Activated naive CD8-positive, alpha-beta T cell (primary cell): Measurements from ENCODE around the gene NCF2.

Experiments used
- H3K27ac Mint-ChIP-seq: one replicate; pipeline ENCODE4 v1.8.0; 2021; ENCODE audit warnings: mixed read lengths
- H3K27me3 Mint-ChIP-seq: one replicate; pipeline ENCODE4 v1.8.0; 2021; ENCODE audit warnings: mixed read lengths
- H3K36me3 Mint-ChIP-seq: one replicate; pipeline ENCODE4 v1.8.0; 2021; ENCODE audit warnings: mixed read lengths
- H3K4me1 Mint-ChIP-seq: one replicate; pipeline ENCODE4 v1.8.0; 2021; ENCODE audit warnings: low read depth, mixed read lengths
- H3K4me3 Mint-ChIP-seq: one replicate; pipeline ENCODE4 v1.8.0; 2021; ENCODE audit warnings: mild to moderate bottlenecking, mixed read lengths
- H3K9me3 Mint-ChIP-seq: one replicate; pipeline ENCODE4 v1.8.0; 2021; ENCODE audit warnings: low read depth, mixed read lengths

Gene NCF2

DNA sequence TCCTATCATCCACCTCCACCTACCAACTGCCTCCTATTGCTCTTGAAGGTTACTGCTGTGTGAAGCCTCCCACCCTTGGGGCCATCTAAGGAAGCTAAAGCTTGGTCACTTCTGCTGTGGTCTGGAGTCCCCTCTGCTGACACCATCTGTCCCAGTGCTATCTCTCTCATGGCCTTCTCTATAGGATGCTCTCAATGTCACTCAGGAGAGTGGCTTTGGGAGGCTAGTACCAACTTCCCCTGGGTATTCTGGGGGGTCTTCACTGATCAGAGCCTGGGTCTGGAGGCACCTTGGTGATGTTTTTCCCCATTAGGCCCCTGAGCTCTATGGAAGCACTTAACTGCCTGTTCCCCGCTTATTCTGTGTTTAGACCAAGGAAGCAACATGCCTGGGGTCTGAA, 12.3 kb upstream of the NCF2 start:
- Mint-ChIP-seq H3K9me3 (no peaks in the 10 kb centered on the region), H3K4me3 (no peak overlapping the region), H3K27ac (no peak overlapping the region), H3K27me3 (peaks cover 4% of the 10 kb centered on the region), H3K36me3 (no peaks in the 10 kb centered on the region), H3K4me1 (peaks cover 5% of the 10 kb centered on the region)

DNA sequence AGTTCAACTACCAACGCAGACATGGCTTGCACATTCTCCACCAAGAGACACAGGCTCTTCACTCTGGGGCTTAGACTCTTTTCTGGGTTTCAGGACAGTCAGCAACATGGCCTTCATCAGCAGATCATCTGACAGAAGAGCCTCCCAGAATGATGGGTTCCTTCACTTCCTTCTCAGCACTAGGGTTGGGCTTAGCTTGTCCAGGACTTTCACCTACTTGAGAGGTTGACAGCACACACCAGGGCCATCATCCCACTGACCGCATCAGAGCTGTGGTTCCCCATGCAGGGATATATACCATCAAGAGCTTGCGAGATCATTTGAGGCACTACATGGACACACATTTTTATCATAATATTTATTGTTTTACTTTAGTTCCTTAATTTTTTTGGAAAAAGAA, 10.4 kb upstream of the NCF2 start:
- Mint-ChIP-seq H3K36me3 (no peaks in the 10 kb centered on the region), H3K4me1 (peaks cover 5% of the 10 kb centered on the region), H3K4me3 (no peak overlapping the region), H3K9me3 (no peaks in the 10 kb centered on the region), H3K27me3 (peaks cover 6% of the 10 kb centered on the region), H3K27ac (no peak overlapping the region)

DNA sequence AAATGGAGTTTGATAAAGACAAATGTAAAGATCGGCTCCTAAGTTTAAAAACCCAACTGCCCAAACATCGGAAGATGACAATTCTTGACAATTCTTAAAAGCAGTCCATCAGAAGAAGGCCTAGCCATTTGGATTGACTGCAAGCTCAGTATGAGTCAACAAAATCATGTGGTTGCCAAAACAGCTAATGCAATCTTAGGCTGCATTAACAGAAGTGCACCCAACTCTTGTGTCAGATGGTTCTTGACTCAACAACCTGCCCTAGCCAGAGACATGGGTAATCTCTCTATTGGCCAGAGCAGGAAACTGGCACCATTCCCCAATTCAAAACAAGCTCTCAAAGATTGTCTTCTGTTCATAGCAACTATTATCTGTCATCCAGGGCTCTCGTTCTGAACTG, 9.9 kb upstream of the NCF2 start:
- Mint-ChIP-seq H3K4me1 (peaks cover 5% of the 10 kb centered on the region), H3K27ac (no peak overlapping the region), H3K9me3 (no peaks in the 10 kb centered on the region), H3K4me3 (no peak overlapping the region), H3K27me3 (peaks cover 6% of the 10 kb centered on the region), H3K36me3 (no peaks in the 10 kb centered on the region)

DNA sequence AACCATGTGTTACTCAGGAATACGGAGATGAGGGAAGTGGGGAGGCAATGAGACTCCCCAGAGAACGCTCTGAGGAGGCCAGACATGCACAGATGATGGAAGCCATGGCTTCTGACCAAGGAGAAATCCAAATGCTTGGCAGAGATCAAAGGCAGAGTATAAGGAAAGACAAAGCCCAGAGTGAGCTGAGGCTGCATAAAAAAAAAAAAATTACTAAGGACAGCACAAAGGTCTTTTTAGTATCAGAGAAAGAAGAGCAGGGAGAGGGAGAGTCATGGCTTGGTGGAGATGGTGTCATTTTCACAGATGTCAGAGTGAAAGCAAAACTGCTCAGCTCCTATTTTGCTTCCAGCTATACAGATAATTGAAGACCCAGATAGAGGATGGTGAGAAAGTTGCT, 8.1 kb upstream of the NCF2 start:
- Mint-ChIP-seq H3K4me1 (peaks cover 3% of the 10 kb centered on the region), H3K4me3 (no peak overlapping the region), H3K27me3 (peaks cover 6% of the 10 kb centered on the region), H3K36me3 (no peaks in the 10 kb centered on the region), H3K27ac (no peak overlapping the region), H3K9me3 (no peaks in the 10 kb centered on the region)

DNA sequence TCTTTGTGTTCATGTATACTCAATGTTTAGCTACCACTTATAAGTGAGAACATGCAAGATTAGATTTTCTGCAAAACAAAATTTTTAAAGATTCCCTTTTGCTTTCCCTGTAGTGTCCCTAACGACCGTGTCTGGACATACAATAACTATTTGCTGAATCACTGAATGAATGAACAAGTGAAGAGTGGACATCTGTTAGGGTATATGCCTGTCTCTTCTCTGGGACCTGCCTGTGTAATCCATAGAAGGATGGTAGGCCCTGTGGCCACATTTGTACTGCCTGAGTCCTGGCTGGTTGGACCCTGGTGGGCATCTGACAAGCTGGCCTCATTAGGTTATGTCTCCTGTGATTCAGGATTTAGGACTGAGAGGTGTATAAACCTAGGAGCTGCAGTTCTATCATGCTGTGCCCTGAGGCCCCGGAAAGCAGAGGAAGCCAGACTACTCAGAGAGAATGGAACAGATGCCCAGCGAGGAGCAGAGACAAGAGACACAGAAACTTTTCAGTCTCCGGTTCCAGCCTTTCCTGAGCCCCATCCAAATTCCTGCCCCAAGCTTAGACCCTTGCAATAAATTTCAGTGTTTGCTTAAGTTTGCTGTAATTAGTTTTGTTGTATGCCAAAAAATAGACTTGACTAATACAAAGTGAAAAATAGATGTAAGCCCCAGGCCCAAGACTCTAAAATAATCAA, 7.5 kb upstream of the NCF2 start:
- Mint-ChIP-seq H3K4me3 (no peak overlapping the region), H3K9me3 (no peaks in the 10 kb centered on the region), H3K4me1 (peaks cover 3% of the 10 kb centered on the region), H3K36me3 (no peaks in the 10 kb centered on the region), H3K27me3 (peaks cover 6% of the 10 kb centered on the region), H3K27ac (no peak overlapping the region)

DNA sequence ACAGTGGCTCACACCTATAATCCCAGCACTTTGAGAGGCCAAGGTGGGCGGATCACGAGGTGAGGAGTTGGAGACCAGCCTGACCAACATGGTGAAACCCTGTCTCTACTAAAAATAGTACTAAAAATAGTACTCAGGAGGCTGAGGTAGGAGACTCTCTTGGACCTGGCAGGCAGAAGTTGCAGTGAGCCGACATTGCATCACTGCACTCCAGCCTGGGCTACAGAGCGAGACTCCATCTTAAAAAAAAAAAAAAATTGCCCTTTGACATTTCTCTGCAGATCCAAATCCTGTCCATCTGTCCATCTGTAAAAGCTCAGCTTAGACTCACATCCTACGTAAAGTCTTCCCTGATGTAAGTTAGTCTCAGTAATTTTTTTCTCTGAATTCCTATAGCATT, 6.2 kb upstream of the NCF2 start:
- H3K4me1 Mint-ChIP-seq: peaks cover 3% of the 10 kb centered on the region
- no peak overlapping the region for H3K27ac Mint-ChIP-seq
- H3K4me3 Mint-ChIP-seq: no peak overlapping the region
- no peaks in the 10 kb centered on the region for H3K36me3 Mint-ChIP-seq
- no peaks in the 10 kb centered on the region for H3K9me3 Mint-ChIP-seq
- H3K27me3 Mint-ChIP-seq: peaks cover 6% of the 10 kb centered on the region

DNA sequence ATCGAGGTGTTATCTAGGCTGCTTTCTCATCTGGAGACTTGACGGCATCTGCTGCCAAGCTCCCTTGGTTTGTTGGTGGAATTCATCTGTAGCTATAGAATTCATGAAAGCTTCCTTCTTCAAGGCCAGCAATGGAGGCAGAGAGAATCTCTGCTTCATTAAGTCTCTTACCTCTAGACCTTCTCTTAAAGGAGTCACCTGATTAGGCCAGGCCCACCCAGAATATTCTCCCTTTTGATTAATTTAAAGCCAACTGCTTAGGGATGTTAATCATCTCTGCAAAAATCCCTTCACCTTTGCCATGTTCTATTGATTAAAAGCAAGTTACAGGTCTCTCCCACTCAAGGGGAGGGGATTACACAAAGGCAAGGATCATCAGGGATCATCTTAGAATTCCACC, 5.3 kb upstream of the NCF2 start:
- no peaks in the 10 kb centered on the region for H3K36me3 Mint-ChIP-seq
- H3K9me3 Mint-ChIP-seq: no peaks in the 10 kb centered on the region
- H3K4me3 Mint-ChIP-seq: no peak overlapping the region
- no peak overlapping the region for H3K27ac Mint-ChIP-seq
- peaks cover 4% of the 10 kb centered on the region for H3K27me3 Mint-ChIP-seq
- peaks cover 8% of the 10 kb centered on the region for H3K4me1 Mint-ChIP-seq

DNA sequence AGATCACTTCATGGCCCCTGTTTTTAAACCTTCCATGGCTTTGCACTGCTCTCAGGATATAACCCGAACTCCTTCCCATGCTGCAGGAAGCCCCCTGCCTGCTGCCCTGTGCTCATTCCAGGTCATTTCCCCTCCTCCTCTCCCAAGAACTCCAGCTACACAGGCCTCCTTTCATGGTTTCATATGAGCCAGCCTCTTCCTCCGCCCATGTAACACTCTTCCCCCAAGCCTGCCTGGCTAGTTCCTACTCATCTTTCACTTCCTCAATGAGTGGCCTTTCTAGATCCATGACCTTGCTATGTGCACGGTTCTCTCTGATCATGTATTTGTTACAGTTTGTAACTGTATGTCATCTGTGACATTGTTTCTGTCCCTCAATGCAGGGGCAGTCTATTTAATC, 3.1 kb upstream of the NCF2 start:
- H3K27ac Mint-ChIP-seq: no peak overlapping the region
- no peak overlapping the region for H3K4me3 Mint-ChIP-seq
- peaks cover 4% of the 10 kb centered on the region for H3K27me3 Mint-ChIP-seq

DNA sequence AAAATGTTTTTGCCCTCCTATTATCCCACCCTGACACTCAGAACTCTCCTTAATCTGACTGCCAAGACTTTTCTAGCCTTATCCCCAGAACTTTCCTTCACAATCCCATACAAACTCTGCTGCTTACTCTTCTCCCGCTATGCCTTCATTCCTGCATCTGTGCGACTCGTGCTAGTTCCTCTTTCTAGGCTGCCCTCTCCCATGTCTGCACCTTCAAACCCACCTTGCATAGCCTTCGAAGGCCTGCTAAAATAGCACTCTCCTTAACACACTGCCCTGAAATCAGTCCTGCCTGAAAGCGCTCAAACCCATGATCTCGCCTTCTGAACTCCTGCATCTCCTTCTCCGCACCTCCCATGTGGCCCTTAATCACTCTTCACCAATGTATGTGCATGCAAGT, 2.5 kb upstream of the NCF2 start:
- H3K9me3 Mint-ChIP-seq: no peaks in the 10 kb centered on the region

More for the DNA sequence above, 3.1 kb upstream of the NCF2 start:
- Mint-ChIP-seq H3K9me3 (no peaks in the 10 kb centered on the region), H3K36me3 (no peaks in the 10 kb centered on the region), H3K4me1 (peaks cover 22% of the 10 kb centered on the region)

DNA sequence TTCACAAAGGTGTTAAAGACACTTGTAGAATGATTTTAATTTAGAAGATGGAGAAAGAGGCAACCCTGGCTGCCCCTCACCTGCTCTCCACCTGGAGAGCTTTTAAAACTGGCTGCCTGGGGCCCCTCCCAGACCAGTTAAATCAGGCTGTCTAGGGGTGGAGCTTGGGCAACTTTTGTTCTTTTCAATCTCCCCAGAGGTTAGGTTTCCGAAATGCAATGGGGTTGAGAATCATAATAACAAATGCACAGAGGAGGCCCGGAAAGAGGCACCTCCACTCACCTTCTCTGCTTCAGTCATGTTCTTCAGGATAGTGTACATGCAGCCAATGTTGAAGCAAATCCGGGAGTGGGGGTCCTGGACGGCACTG, 400 bp downstream of the NCF2 start:
- Mint-ChIP-seq H3K4me3 (no peak overlapping the region), H3K27ac (no peak overlapping the region), H3K4me1 (peaks cover 24% of the 10 kb centered on the region), H3K9me3 (no peaks in the 10 kb centered on the region), H3K36me3 (no peaks in the 10 kb centered on the region), H3K27me3 (peaks cover 2% of the 10 kb centered on the region)

More for the DNA sequence above, 2.5 kb upstream of the NCF2 start:
- Mint-ChIP-seq H3K27ac (no peak overlapping the region), H3K27me3 (peaks cover 4% of the 10 kb centered on the region), H3K4me1 (peaks cover 24% of the 10 kb centered on the region), H3K4me3 (no peak overlapping the region), H3K36me3 (no peaks in the 10 kb centered on the region)

DNA sequence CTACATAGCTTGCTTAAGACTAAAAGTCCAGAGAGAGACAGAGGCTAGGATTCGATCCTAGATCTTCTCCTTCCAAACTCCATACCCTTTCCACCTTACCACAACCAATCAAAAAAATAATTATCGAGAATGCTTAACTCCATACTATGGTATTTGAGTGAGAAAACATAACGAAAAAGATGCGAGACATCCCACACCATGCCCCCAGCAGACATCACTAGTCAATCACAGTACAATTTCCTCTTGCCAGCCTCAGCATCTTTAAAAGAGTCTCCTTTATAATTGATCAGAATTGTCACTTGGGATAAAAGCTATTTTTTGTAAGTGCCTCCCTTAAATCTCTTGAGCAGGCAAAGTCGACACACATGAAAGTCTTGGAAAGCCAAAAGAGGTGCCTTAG, 875 bp downstream of the NCF2 start:
- H3K4me3 Mint-ChIP-seq: no peak overlapping the region
- H3K27me3 Mint-ChIP-seq: peaks cover 2% of the 10 kb centered on the region
- no peak overlapping the region for H3K27ac Mint-ChIP-seq
- peaks cover 24% of the 10 kb centered on the region for H3K4me1 Mint-ChIP-seq
- no peaks in the 10 kb centered on the region for H3K36me3 Mint-ChIP-seq
- H3K9me3 Mint-ChIP-seq: no peaks in the 10 kb centered on the region

DNA sequence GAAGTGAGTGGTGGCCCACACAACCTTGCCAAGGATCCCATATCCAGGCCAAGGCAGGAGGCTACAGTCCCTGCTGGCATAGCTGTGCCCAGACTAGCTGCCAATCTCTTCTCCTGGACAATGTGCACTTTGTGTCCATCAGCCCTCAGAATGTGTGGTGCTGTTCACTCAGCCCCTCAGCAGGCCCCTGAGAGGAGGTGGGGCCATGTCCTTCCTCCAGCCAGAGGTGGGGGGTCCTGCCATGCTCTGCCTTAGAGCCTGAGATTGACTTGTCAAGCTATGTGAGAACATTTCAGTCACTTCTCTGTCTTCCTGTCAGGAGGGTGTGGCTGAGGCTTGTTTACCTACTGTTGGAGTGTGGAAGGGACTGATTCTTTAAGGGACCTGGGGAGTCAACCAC, 1.4 kb downstream of the NCF2 start:
- Mint-ChIP-seq H3K9me3 (no peaks in the 10 kb centered on the region), H3K36me3 (no peaks in the 10 kb centered on the region), H3K27ac (no peak overlapping the region), H3K4me3 (no peak overlapping the region), H3K27me3 (peaks cover 2% of the 10 kb centered on the region), H3K4me1 (peaks cover 24% of the 10 kb centered on the region)

DNA sequence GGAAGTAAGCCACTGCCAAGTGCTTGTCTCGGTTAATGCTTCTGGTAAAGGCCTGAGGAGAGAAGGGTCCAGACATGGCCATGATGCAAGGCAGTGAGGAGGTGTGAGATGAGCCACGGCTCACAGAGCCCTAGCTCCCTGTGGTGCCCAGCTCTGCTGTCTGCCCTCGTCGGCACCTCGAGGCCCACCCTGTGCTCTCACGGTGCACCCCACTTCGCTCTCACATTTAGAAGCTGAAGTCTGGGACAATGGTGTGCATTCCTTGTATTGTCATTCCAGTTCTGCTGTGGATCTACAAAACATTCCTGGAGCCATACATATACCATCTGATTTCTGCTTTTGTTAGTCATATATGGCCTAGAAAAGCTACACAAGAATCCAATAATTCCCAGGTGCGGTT, 3.3 kb downstream of the NCF2 start:
- Mint-ChIP-seq H3K27ac (no peak overlapping the region), H3K36me3 (no peaks in the 10 kb centered on the region), H3K27me3 (no peaks in the 10 kb centered on the region), H3K9me3 (no peaks in the 10 kb centered on the region), H3K4me1 (peaks cover 24% of the 10 kb centered on the region), H3K4me3 (no peak overlapping the region)

DNA sequence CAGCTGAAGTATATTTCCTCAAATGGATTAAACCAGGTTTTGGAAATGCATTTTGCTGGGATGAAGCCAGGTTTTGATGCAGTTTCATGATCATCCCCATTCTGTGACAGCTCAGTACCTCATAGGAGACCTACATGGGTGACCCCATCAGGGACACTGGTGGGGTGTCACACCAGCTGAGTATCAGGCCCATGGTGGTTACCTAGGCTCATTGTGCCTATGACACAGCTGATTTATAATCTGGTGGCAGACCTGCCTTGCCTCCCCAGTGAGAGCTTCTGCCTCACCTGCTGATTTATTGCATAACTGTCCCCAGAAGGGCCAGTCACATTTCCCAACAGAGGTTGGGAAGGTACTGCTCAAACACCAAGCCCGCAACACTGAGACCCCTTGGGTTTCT, 3.8 kb downstream of the NCF2 start:
- Mint-ChIP-seq H3K27me3 (no peaks in the 10 kb centered on the region), H3K36me3 (no peaks in the 10 kb centered on the region), H3K4me3 (no peak overlapping the region), H3K4me1 (peaks cover 24% of the 10 kb centered on the region), H3K9me3 (no peaks in the 10 kb centered on the region), H3K27ac (no peak overlapping the region)

DNA sequence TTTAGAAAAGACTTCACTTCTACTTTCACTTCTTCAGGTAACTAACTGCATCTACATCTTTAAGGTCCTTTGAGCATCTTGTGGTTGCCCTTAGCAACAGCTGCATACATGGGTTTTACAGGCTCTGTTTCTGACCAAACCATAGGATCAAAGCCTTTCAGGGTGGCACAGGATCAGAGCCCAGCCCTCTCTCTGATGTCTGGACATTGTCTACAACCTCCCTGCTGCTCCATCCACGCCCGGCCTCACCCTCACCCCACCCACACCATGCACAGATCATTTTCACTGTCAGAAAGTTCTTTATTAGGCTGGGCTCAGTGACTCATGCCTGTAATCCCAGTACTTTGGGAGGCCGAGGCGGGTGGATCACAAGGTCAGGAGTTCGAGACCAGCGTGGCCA, 5.2 kb downstream of the NCF2 start:
- Mint-ChIP-seq H3K27me3 (no peaks in the 10 kb centered on the region), H3K4me3 (no peak overlapping the region), H3K36me3 (no peaks in the 10 kb centered on the region), H3K27ac (no peak overlapping the region), H3K9me3 (no peaks in the 10 kb centered on the region), H3K4me1 (peaks cover 18% of the 10 kb centered on the region)

DNA sequence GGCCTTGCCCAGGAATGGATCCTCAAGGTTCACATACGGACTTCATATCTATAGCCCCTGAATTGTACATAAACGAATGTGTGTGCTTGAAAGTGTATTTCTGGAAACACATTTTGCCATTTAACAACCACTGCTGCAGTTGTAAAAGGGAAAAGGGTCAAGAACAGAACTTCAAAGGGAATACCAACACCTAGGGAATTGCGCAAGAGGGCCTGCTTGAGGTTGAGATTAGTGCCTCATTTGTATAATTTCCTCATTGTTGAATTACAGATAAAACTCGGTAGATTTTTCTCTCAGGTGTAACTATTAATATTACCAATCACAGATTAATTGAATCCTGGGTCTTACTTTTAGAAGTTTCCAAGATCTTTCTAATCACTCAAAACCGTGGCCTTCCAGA, 6.1 kb downstream of the NCF2 start:
- no peak overlapping the region for H3K4me3 Mint-ChIP-seq
- H3K27me3 Mint-ChIP-seq: no peaks in the 10 kb centered on the region
- H3K36me3 Mint-ChIP-seq: no peaks in the 10 kb centered on the region
- no peak overlapping the region for H3K27ac Mint-ChIP-seq
- peaks cover 14% of the 10 kb centered on the region for H3K4me1 Mint-ChIP-seq
- H3K9me3 Mint-ChIP-seq: no peaks in the 10 kb centered on the region
